HCT116 (cell line): ENCODE data around the gene DIP2B.

Source experiments
- CBX3 ChIP-seq: IDR thresholded peaks from 2 replicates; pipeline ENCODE4 v1.6.1; 2012; ENCODE audit warnings: low read depth
- CTCF ChIP-seq, 3 experiments: fragments of 200-600 bp in 1 of 3; sonication (generic) in 1 of 3; IDR thresholded peaks in 2 of 3; conservative IDR thresholded peaks in 1 of 3; 2 replicates each; pipeline ENCODE4 v1.5.1; 2012 to 2017; ENCODE audit warnings: low read depth in 2 of 3, low read length in 2 of 3, antibody characterized with exemption in 1 of 3, borderline replicate concordance in 1 of 3, control low read depth in 1 of 3, mild to moderate bottlenecking in 1 of 3, mixed read lengths in 1 of 3, mixed run types in 1 of 3, moderate library complexity in 1 of 3; ENCODE audit not compliant: insufficient read depth in 1 of 3
- EZH2 ChIP-seq: fragments of 200-600 bp; sonication (generic); IDR thresholded peaks from 2 replicates; pipeline ENCODE4 v1.6.1; 2017; ENCODE audit warnings: antibody characterized with exemption, mixed run types
- POLR2A ChIP-seq: IDR thresholded peaks from 2 replicates; pipeline ENCODE4 v1.7.0; 2011; ENCODE audit warnings: borderline replicate concordance; ENCODE audit not compliant: insufficient read depth, insufficient read length; ENCODE audit errors: extremely low read depth
- POLR2AphosphoS5 ChIP-seq: IDR thresholded peaks from 2 replicates; pipeline ENCODE4 v1.6.1; 2011; ENCODE audit warnings: mild to moderate bottlenecking, low read depth, low read length, moderate library complexity
- ZBTB33 ChIP-seq: IDR thresholded peaks from 2 replicates; pipeline ENCODE4 v1.6.1; 2011; ENCODE audit warnings: mild to moderate bottlenecking, low read length, moderate library complexity; ENCODE audit not compliant: insufficient replicate concordance; ENCODE audit errors: extremely low read depth

GRCh38 chr12:50689437-50689836 lies 184.7 kb downstream of the DIP2B start:
- TF ChIP-seq CTCF (IDR thresholded peaks at IDR 0.05 in 2 of 3, conservative IDR thresholded peaks at IDR 0.05 in 1 of 3; ENCODE audit: borderline replicate concordance in 1 of 3, insufficient read depth in 1 of 3, low read depth in 2 of 3, low read length in 2 of 3) (no peak), CBX3 (no peak), POLR2A (no peak), ZBTB33 (no peak), EZH2 (no peak), POLR2AphosphoS5 (no peak)
